Panc1 (cell line): ENCODE measurements around the gene XPNPEP1.

ENCODE experiments used
- POLR2AphosphoS5 ChIP-seq: IDR thresholded peaks from 2 replicates; pipeline ENCODE4 v1.6.1; 2012; ENCODE audit warnings: mild to moderate bottlenecking, low read depth, low read length, moderate library complexity
- TF ChIP-seq, protein P1 (sequence below): fragments of 450-650 bp; IDR thresholded peaks from 2 replicates; pipeline ENCODE4 v1.5.1; 2017; ENCODE audit warnings: mild to moderate bottlenecking

DNA sequence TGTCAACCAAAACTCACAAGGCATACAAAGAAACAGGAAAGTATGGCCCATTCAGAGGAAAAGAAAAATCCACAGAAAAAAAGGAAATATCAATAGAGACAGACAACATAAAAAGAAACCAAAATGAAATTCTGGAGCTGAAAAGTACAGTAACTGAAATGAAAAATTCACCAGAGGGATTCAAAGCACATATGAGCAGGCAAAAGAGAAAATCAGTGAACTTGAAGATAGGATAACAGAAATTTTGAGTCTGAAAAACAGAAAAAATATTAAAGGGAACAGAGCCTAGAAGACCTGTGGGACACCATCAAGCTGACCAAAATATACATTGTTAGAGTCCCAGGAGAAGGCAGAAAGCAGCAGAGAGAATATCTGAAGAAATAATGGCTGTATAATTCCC is 60.6 kb downstream of the XPNPEP1 start:
- TF ChIP-seq, protein P1, sequence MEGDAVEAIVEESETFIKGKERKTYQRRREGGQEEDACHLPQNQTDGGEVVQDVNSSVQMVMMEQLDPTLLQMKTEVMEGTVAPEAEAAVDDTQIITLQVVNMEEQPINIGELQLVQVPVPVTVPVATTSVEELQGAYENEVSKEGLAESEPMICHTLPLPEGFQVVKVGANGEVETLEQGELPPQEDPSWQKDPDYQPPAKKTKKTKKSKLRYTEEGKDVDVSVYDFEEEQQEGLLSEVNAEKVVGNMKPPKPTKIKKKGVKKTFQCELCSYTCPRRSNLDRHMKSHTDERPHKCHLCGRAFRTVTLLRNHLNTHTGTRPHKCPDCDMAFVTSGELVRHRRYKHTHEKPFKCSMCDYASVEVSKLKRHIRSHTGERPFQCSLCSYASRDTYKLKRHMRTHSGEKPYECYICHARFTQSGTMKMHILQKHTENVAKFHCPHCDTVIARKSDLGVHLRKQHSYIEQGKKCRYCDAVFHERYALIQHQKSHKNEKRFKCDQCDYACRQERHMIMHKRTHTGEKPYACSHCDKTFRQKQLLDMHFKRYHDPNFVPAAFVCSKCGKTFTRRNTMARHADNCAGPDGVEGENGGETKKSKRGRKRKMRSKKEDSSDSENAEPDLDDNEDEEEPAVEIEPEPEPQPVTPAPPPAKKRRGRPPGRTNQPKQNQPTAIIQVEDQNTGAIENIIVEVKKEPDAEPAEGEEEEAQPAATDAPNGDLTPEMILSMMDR, result no peak
- TF ChIP-seq POLR2AphosphoS5, result no peak
